ENCODE measurements around the gene ANGPT4.

The ANGPT4 gene

GRCh38 chr20:822651-823573 lies 93.2 kb downstream of the ANGPT4 start:
- no peak for DNase-seq

GRCh38 chr20:821731-822065 lies 94.4 kb downstream of the ANGPT4 start:
- no peak for DNase-seq

GRCh38 chr20:821046-821730 lies 94.9 kb downstream of the ANGPT4 start:
- no peak for DNase-seq

- DNase-seq: no peak
Measured at GRCh38 chr20:820323-820953, 95.7 kb downstream of the ANGPT4 start.
